ENCODE data around the gene SMARCA5.

The SMARCA5 gene

DNA sequence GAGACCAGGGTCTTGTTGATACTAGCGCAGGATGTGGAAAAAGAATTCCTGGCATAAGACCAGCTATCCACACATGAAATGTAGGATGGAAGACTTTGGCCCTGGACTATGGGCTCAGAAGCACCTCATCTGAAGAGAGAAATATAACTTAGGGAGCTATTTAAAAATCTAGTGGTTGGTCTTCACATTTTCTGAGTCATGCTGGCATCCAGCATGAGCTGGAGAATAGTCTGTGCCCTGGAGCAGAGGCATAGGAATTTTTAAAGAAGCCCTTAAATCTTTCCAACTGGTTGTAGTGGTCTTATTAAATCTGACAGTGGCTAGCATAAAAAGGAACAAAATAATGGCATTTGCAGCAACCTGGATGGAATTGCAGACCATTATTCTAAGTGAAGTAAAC is 86.3 kb downstream of the SMARCA5 start:
- TF ChIP-seq, protein P1, sequence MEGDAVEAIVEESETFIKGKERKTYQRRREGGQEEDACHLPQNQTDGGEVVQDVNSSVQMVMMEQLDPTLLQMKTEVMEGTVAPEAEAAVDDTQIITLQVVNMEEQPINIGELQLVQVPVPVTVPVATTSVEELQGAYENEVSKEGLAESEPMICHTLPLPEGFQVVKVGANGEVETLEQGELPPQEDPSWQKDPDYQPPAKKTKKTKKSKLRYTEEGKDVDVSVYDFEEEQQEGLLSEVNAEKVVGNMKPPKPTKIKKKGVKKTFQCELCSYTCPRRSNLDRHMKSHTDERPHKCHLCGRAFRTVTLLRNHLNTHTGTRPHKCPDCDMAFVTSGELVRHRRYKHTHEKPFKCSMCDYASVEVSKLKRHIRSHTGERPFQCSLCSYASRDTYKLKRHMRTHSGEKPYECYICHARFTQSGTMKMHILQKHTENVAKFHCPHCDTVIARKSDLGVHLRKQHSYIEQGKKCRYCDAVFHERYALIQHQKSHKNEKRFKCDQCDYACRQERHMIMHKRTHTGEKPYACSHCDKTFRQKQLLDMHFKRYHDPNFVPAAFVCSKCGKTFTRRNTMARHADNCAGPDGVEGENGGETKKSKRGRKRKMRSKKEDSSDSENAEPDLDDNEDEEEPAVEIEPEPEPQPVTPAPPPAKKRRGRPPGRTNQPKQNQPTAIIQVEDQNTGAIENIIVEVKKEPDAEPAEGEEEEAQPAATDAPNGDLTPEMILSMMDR (IDR thresholded peaks at IDR 0.05; ENCODE audit: insufficient read depth, low read length, poor library complexity, severe bottlenecking) = no peak
- Histone ChIP-seq H3K36me3 (ENCODE audit: control insufficient read depth, insufficient read depth, low read length) (no peaks in the 10 kb centered on the region), H3K27me3 (replicated peaks; ENCODE audit: control insufficient read depth, insufficient read depth, low read length) (no peaks in the 10 kb centered on the region), H3K4me3 (replicated peaks; ENCODE audit: low read depth, low read length) (no peak overlapping the region)
- DNase-seq (ENCODE audit: extremely low read depth, insufficient read length) = no peak

DNA sequence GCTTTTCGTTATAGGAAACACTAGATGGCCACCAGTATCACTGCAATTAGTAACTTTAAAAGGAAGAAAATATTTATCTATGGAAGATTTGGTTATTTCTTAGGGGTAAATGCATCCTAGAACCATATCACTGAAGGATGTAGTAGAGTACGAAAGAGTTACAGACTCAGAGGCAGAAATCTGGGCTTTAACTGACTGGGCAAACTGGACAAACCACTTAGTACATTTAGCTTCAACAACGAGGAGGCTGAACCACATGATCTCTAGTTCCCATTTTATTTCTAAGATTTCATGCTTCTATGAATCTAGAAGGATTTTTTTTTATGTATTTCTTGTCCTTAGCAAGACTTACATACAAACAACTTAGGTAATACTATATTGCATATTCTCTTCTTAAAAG is 93.0 kb downstream of the SMARCA5 start:
- TF ChIP-seq, protein P1 (IDR thresholded peaks at IDR 0.05; ENCODE audit: insufficient read depth, low read length, poor library complexity, severe bottlenecking) = no peak
- Histone ChIP-seq H3K4me3 (replicated peaks; ENCODE audit: low read depth, low read length) (no peak overlapping the region), H3K36me3 (ENCODE audit: control insufficient read depth, insufficient read depth, low read length) (no peaks in the 10 kb centered on the region), H3K27me3 (replicated peaks; ENCODE audit: control insufficient read depth, insufficient read depth, low read length) (no peaks in the 10 kb centered on the region)
- DNase-seq (ENCODE audit: extremely low read depth, insufficient read length) = no peak
